HepG2 (cell line): ENCODE measurements around the gene ASIC3. TPM values are rescaled to one million over a fixed set of nuclear protein-coding genes. Genes with fewer than 3 reads are reported as not detected.

Source experiments
- ATF4 ChIP-seq, 2 experiments: fragments of 450-650 bp in 1 of 2; sonication (generic) in 1 of 2; formaldehyde crosslinking; IDR thresholded peaks; 2 replicates each; pipeline versions ENCODE4 v1.5.0 to v1.8.0; 2020 to 2022; ENCODE audit warnings: mild to moderate bottlenecking in 1 of 2, missing genetic modification reagents in 1 of 2
- DNMT3B ChIP-seq: conservative IDR thresholded peaks from 2 replicates; pipeline ENCODE4 v1.6.1; 2016; ENCODE audit warnings: missing biosample characterization, control low read depth
- HOXA5 ChIP-seq: sonication (generic); formaldehyde crosslinking; IDR thresholded peaks from 2 replicates; pipeline ENCODE4 v1.4.0; 2020; ENCODE audit warnings: missing genetic modification reagents
- JARID2 ChIP-seq: sonication (generic); formaldehyde crosslinking; IDR thresholded peaks from 2 replicates; pipeline ENCODE4 v1.8.1; 2023; ENCODE audit warnings: missing genetic modification reagents, inconsistent platforms; ENCODE audit not compliant: insufficient replicate concordance
- JUND ChIP-seq: sonication (generic); formaldehyde crosslinking; IDR thresholded peaks from 2 replicates; pipeline ENCODE4 v1.8.0; 2022; ENCODE audit warnings: mild to moderate bottlenecking, missing genetic modification reagents
- MLX ChIP-seq: IDR thresholded peaks from 2 replicates; pipeline ENCODE4 v1.6.1; 2016
- MTERF4 ChIP-seq: sonication (generic); formaldehyde crosslinking; IDR thresholded peaks from 2 replicates; pipeline ENCODE4 v1.8.0; 2023; ENCODE audit warnings: mild to moderate bottlenecking, missing genetic modification reagents
- NR2F1 ChIP-seq, 2 experiments: fragments of 450-650 bp in 1 of 2; formaldehyde crosslinking in 1 of 2; IDR thresholded peaks; 2 replicates each; pipeline versions ENCODE4 v1.5.0 to v1.6.1; 2016 to 2020; ENCODE audit warnings: mild to moderate bottlenecking in 1 of 2, missing compliant biosample characterization in 1 of 2, missing genetic modification reagents in 1 of 2, moderate library complexity in 1 of 2
- RELA ChIP-seq: sonication (generic); formaldehyde crosslinking; IDR thresholded peaks from 2 replicates; pipeline ENCODE4 v1.4.0; 2020; ENCODE audit warnings: missing genetic modification reagents
- SP1 ChIP-seq, 2 experiments: fragments of 450-650 bp in 1 of 2; sonication (generic) in 1 of 2; formaldehyde crosslinking in 1 of 2; IDR thresholded peaks; 2 replicates each; pipeline versions ENCODE4 v1.4.0 to v1.6.1; 2016 to 2020; ENCODE audit warnings: missing genetic modification reagents in 1 of 2
- TBL1XR1 ChIP-seq: fragments of 150-350 bp; IDR thresholded peaks from 2 replicates; pipeline ENCODE4 v1.6.1; 2014; ENCODE audit warnings: borderline replicate concordance, low read length; ENCODE audit not compliant: partially characterized antibody
- TEAD3 ChIP-seq: optimal IDR thresholded peaks from 2 replicates; pipeline ENCODE3; 2016; ENCODE audit warnings: borderline replicate concordance
- THYN1 ChIP-seq: sonication (generic); formaldehyde crosslinking; IDR thresholded peaks from 2 replicates; pipeline ENCODE4 v1.8.1; 2023; ENCODE audit warnings: low read depth, mild to moderate bottlenecking, moderate library complexity, missing genetic modification reagents, borderline replicate concordance
- ZBTB10 ChIP-seq: sonication (generic); formaldehyde crosslinking; IDR thresholded peaks from 2 replicates; pipeline ENCODE4 v1.4.0; 2020; ENCODE audit warnings: missing genetic modification reagents, borderline replicate concordance
- ZNF10 ChIP-seq: sonication (generic); formaldehyde crosslinking; IDR thresholded peaks from 2 replicates; pipeline ENCODE4 v1.4.0; 2020; ENCODE audit warnings: mild to moderate bottlenecking, low read depth, missing genetic modification reagents, borderline replicate concordance
- ZNF160 ChIP-seq: sonication (generic); formaldehyde crosslinking; IDR thresholded peaks from 2 replicates; pipeline ENCODE4 v1.8.0; 2022; ENCODE audit warnings: mild to moderate bottlenecking, inconsistent platforms, missing genetic modification reagents
- ZNF44 ChIP-seq: sonication (generic); formaldehyde crosslinking; IDR thresholded peaks from 2 replicates; pipeline ENCODE4 v1.5.1; 2020; ENCODE audit warnings: mild to moderate bottlenecking, missing genetic modification reagents
- ZNF441 ChIP-seq: sonication (generic); formaldehyde crosslinking; IDR thresholded peaks from 2 replicates; pipeline ENCODE4 v1.7.0; 2021; ENCODE audit warnings: missing genetic modification reagents, borderline replicate concordance
- ZNF570 ChIP-seq: sonication (generic); formaldehyde crosslinking; IDR thresholded peaks from 2 replicates; pipeline ENCODE4 v1.4.0; 2020; ENCODE audit warnings: mild to moderate bottlenecking, missing genetic modification reagents, borderline replicate concordance
- ZNF704 ChIP-seq: sonication (generic); formaldehyde crosslinking; IDR thresholded peaks from 2 replicates; pipeline ENCODE4 v1.8.1; 2023; ENCODE audit warnings: mild to moderate bottlenecking, inconsistent platforms, moderate library complexity, missing genetic modification reagents, borderline replicate concordance
- polyA plus RNA-seq, 8 experiments: library from polyadenylated mRNA; depleted of rRNA in 3 of 8; stranded (reverse) in 7 of 8; unstranded in 1 of 8; fragments of >200 nt; fragmentation: Illumina TruSeq in 4 of 8; extraction: Trizol in 4 of 8; gene quantifications; 2 replicates each; pipeline versions ENCODE4 v1.2.1 to v1.2.3, GENCODE V29; 2011 to 2016; ENCODE audit warnings: low read depth in 4 of 8, missing spikeins in 1 of 8, mixed read lengths in 1 of 8; ENCODE audit not compliant: insufficient read depth in 1 of 8
- total RNA-seq, 5 experiments: library from RNA; depleted of rRNA; stranded (reverse); fragments of >200 nt; fragmentation: Illumina TruSeq; extraction: Trizol; gene quantifications; 2 replicates each; pipeline ENCODE4 v1.2.3, GENCODE V29; 2016; ENCODE audit warnings: low read depth in 1 of 5

ASIC3 gene
- total and polyA plus RNA-seq, 2 of the 13 experiments (the other 11 are each of a cell fraction or from before 2014, with no cell fraction given): 0.51 TPM; not detected in 1

GRCh38 chr7:151008511-151009323 is 39.6 kb upstream of the ASIC3 start (continued):
- TF ChIP-seq ZBTB10 (CRISPR knock-in tag) (no peak), TBL1XR1 (no peak), ZNF704 (CRISPR knock-in tag) (no peak), ATF4 (CRISPR knock-in tag; IDR thresholded peaks at IDR 0.05) (no peak), SP1 (IDR thresholded peaks at IDR 0.05) (no peak), SP1 (CRISPR knock-in tag; IDR thresholded peaks at IDR 0.05) (0 out of 2 replicates have a peak, but pooled peaks have one; percentile 24), ZNF44 (CRISPR knock-in tag) (no peak), ZNF441 (no peak), ZNF570 (CRISPR knock-in tag) (no peak), ZNF10 (CRISPR knock-in tag) (no peak), MLX (no peak), HOXA5 (CRISPR knock-in tag) (no peak), RELA (CRISPR knock-in tag) (no peak), TEAD3 (CRISPR knock-in tag) (no peak), JUND (no peak), DNMT3B (CRISPR knock-in tag) (no peak), THYN1 (CRISPR knock-in tag) (no peak), ZNF160 (CRISPR knock-in tag) (no peak), JARID2 (no peak), MTERF4 (CRISPR knock-in tag) (no peak), NR2F1 (CRISPR knock-in tag; IDR thresholded peaks at IDR 0.05) (no peak)
